ENCODE data around the gene KLHL10.

- TF ChIP-seq POLR2A (IDR thresholded peaks at IDR 0.05) = no peak
- TF ChIP-seq, protein P1, sequence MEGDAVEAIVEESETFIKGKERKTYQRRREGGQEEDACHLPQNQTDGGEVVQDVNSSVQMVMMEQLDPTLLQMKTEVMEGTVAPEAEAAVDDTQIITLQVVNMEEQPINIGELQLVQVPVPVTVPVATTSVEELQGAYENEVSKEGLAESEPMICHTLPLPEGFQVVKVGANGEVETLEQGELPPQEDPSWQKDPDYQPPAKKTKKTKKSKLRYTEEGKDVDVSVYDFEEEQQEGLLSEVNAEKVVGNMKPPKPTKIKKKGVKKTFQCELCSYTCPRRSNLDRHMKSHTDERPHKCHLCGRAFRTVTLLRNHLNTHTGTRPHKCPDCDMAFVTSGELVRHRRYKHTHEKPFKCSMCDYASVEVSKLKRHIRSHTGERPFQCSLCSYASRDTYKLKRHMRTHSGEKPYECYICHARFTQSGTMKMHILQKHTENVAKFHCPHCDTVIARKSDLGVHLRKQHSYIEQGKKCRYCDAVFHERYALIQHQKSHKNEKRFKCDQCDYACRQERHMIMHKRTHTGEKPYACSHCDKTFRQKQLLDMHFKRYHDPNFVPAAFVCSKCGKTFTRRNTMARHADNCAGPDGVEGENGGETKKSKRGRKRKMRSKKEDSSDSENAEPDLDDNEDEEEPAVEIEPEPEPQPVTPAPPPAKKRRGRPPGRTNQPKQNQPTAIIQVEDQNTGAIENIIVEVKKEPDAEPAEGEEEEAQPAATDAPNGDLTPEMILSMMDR (IDR thresholded peaks at IDR 0.05 in 4 of 5, conservative IDR thresholded peaks at IDR 0.05 in 1 of 5) = no peak
Observed at GRCh38 chr17:41892021-41892376, 54.4 kb downstream of the KLHL10 start.
